Stimulated activated naive CD4-positive, alpha-beta T cell (primary cell): ENCODE measurements around the gene SNX5.
"Not testable (repeated sequence)": the region's sequence is repeated elsewhere in the genome, so short reads cannot be mapped to it uniquely, and the experiment has no call there.

Experiments
- DNase-seq, 6 experiments: peaks; one replicate each; lab custom pipeline; 2025; lab: John Stamatoyannopoulos, UW

The SNX5 gene

DNA sequence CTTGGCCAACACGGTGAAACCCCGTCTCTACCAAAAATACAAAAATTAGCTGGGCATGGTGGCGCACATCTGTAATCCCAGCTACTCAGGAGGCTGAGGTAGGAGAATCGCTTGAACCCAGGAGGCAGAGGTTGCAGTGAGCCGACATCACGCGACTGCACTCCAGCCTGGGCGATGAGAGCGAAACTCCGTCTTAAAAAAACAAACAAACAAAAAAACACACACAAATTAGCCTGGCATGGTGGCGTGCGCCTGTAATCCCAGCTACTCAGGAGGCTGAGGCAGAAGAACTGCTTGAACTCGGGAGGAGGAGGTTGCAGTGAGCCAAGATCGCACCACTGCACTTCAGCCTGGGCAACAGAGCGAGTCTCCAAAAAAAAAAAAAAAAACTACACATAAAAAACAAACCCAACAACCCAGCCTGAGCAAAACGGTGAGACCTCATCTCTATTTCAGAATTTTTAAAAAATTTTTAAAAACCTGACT, 8.2 kb downstream of the SNX5 start:
- DNase-seq, result not testable (repeated sequence)

DNA sequence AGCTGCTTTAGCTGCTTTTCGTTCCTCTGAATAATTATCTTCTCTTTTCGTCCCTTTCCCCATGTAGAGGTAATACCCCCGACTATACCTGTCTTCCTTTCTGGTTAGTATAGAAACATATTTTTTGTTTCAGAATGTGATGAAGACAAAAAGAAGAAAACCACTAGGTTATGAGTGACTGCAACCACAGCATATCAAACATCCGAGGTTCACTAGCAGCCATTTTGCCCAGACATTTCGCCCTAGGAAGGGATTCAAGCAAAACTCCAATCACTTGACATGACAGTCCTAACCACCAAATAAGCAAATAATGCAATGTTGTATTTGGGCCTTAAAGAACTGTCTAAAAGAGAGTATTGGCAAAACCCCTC, 9.4 kb downstream of the SNX5 start:
- no peak for DNase-seq

- no peak for DNase-seq
Observed at GRCh38 chr20:17958373-17959256, 10.0 kb downstream of the SNX5 start.

- no peak for DNase-seq
Observed at GRCh38 chr20:17957505-17958363, 10.9 kb downstream of the SNX5 start.

GRCh38 chr20:17956099-17956685, 12.4 kb downstream of the SNX5 start:
- no peak for DNase-seq

GRCh38 chr20:17955302-17955701, 13.3 kb downstream of the SNX5 start:
- no peak for DNase-seq

GRCh38 chr20:17953935-17954334, 14.7 kb downstream of the SNX5 start:
- DNase-seq, result no peak

GRCh38 chr20:17952692-17953684, 15.6 kb downstream of the SNX5 start:
- no peak for DNase-seq

DNA sequence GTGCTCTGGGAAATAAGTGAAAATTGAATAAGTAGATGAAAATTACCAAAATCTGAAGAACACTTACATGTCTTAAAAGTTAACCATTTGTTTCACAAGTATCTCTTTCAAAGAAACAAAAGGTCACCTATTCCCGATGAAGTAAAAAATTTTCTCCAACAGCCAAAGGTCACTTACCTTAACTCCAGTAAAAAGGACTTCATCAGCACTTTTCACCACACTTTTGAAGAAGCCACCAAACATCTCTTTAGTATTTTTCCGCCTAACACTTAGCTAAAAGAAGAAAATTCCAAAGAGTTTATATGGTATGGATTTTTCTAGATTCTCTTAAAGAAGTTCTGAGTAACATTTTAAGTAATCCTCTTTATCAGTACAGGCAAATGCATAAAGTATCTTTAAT, 17.3 kb downstream of the SNX5 start:
- no peak for DNase-seq

- DNase-seq, result no peak
Observed at GRCh38 chr20:17950670-17951069, 17.9 kb downstream of the SNX5 start.

DNA sequence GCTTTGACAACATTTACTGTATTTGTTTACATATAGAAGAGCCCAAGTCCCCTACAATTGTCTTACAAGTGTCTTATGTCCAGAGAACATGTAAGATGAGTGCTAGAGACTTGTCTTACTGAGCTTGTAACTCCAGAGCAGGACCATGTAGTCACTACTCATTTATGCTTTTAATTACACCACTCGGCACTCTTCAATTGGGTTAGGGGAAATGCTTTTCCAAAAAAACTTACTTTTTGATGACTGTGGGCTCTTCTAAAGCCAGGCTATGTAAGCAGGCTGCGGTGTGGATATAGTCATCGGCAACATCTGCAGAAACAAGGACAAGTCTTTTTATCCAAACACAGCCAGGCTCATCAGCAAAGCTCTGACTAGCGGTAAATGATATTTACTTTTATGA, 18.7 kb downstream of the SNX5 start:
- DNase-seq, result no peak

- DNase-seq, result no peak
Observed at GRCh38 chr20:17948442-17948841, 20.2 kb downstream of the SNX5 start.

DNA sequence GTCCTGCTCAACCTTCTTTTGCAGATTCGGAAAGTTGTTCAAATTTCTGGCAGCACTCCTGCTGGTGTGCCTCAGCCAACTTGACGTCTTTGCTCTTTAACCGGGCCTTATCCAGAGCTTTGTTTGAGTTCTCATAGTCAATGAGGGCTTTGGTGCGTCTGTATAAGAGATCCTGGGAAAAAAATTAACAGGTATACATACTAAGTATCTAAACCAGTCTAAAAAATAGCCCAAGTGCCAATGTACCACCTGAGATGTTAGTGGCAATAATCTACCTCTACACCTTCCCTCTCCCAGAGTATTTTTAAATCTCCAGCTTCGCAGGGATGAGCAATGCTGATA, 21.1 kb downstream of the SNX5 start:
- no peak for DNase-seq

GRCh38 chr20:17946572-17947473, 21.8 kb downstream of the SNX5 start:
- no peak for DNase-seq

DNA sequence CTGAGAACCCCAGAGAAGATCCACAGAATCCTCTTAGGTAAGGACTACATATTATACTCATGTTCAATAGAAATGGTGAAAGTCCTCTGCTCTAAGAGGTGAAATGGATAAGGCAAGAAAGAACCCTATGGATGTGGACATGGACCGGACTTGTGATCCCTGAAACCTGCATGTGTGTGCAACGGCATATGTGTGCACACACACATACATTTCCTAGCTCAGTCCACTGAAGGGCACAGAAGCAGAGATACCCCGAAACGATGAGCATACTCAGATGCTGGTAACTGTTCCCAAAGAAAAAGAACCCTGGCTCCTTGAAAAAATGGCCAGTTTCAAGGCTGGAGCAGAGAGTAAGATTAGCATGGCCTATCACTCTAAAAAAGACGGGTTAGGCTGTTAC, 22.6 kb downstream of the SNX5 start:
- no peak for DNase-seq

DNA sequence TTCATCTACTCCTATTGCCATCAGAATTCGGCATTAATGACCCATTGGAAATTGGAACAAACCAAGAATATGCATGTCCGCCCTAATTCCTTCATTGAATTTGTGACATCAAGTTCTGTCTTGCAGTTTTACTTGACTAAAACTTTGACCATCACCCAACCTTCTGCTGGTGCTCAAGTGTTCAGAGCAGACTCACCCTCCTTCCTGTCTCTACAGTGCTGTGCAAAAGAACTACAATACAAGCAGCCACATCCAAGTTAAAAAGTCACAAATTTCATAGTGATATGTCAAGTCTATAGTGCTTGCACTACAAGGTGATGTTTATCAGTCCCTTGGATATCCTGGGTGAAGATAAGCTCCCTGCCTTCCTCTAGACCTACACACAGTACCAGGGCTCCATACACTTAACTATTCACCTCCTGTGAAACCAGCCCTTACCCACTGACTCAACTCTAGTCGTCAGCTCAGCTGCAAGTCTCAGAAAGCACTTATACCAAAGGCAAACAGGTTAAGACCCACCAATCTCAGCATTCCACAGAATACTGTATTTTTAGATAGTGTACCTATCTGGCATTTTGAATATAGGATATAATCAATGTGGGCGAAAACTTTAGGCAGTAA, 23.6 kb downstream of the SNX5 start:
- no peak for DNase-seq

DNA sequence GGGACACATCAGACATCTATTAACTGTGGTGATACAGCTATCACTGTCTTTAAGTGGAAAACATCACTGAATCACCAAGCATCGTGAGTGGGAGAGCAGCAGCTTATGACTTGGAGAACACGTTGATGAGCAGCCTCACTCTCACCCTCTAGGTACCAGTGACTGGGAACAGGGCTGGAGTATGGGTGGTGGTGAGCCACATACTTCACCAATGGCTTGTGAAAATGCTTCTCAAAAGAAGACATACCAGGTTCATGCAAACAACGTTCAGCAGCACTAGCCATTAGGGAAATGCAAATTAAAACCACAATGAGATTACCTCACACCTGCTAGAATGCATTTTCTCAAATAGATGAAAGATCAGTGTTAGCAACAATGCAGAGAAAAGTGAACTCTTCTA, 25.3 kb downstream of the SNX5 start:
- no peak for DNase-seq

GRCh38 chr20:17941826-17942196, 26.8 kb downstream of the SNX5 start:
- DNase-seq, result no peak

DNA sequence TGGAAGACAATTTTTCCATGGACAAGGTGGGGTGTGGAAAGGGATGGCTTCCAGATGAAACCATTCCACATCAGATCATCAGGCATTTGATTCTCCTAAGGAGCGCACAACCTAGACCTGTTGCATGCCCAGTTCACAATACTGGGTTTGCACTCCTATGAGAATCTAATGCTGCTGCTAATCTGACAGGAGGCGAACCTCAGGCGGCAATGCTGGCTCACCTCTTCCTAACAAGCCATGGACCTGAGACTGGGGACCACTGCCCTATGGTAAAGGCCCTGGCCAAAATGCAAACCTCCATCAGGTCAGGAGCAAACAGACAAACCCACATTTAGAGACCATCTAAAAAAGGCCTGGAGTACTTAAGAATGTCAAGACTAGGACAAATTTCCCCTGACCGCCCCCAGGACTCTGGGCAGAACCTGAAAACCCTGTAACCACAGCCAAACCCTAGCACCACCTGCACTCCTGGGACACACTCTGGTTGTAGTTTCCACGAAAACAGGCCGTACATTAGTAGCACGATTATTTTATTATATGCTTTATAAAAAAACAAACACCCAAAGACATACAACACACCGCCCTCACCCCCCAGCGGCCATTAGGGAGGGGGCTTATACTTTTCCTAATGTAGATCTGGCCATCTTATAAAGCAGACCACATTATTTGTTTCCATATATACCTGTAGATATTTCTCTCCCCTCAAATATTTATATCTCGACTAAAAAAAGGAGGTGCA, 27.3 kb downstream of the SNX5 start:
- DNase-seq, result no peak
